Measurements from ENCODE around the gene SSMEM1.
"Not testable (repeated sequence)": the region's sequence is repeated elsewhere in the genome, so short reads cannot be mapped to it uniquely, and the experiment has no call there.

Gene SSMEM1, protein sequence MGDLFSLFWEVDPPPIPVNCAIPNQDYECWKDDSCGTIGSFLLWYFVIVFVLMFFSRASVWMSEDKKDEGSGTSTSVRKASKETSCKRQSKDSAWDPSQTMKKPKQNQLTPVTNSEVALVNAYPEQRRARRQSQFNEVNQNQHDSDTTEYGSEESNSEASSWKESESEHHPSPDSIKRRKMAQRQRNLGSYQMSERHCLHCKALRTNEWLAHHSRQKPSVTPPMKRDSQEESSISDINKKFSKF

GRCh38 chr7:130207642-130208041 is at the start of gene SSMEM1:
Gene SSMEM1 (plus strand): TSS chr7:130207860. CDS start chr7:130207911, 51 bp downstream.
- DNase-seq (ENCODE audit: low read depth) = peak; percentile 83

GRCh38 chr7:130160023-130160422 is 47.6 kb upstream of the SSMEM1 start:
- no peak for DNase-seq (ENCODE audit: low read depth)

DNA sequence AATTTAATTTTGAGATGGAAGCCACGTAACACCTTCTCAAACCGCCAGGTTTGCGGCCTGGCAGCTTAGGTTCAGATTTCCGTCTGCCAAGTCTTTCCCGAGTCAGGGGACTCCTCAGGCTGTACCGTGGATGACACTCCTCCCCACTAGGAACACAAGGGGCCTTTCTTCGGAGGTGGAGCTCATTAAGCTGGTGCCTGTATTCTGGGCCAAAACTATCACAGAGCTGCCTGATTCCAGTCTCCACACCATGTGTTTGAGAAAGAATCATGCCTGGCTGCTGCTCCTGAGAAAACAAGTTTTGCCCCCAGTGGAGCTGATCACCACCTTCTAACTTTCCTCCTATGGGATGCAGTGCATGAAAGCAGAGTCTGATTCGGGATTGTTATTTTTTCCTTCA is 47.2 kb upstream of the SSMEM1 start:
- no peak for DNase-seq (ENCODE audit: low read depth)

GRCh38 chr7:130162196-130162595 is 45.5 kb upstream of the SSMEM1 start:
- no peak for DNase-seq (ENCODE audit: low read depth)

DNA sequence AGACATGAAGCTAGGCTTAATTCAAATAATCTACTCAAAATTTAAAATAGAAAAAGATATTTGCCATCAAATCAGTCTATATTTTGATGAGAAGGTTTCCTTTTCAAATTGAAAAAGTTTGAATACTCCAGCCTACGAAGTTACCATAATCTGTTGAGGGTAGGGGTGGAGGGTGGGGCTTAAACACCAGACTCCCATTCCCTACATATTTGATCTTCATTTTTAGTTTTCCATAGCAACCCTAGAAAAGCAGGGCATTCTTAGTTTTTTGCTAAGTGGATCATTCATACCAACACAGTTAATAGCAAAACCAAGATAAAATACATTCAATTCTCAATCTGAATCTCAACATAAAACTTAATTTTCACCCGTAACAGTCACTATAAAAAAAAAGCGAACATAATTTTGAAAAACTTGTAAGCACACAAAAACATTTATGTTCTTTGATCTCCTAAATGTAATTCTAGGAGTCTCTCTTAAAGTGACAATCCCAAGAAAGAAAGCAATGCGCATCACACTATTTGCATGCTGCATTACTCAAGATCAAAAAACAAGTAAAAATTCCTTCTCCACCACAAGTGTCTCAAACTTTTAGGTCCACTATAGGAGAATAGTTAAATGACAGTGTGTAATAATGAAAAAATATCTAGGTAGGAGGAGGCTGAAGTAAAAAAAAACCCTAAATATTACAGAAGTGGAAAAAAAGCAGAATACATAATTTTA is 33.3 kb upstream of the SSMEM1 start:
- DNase-seq (ENCODE audit: low read depth) = no peak

- no peak for DNase-seq (ENCODE audit: low read depth)
Observed at GRCh38 chr7:130178251-130178650, 29.4 kb upstream of the SSMEM1 start.

DNA sequence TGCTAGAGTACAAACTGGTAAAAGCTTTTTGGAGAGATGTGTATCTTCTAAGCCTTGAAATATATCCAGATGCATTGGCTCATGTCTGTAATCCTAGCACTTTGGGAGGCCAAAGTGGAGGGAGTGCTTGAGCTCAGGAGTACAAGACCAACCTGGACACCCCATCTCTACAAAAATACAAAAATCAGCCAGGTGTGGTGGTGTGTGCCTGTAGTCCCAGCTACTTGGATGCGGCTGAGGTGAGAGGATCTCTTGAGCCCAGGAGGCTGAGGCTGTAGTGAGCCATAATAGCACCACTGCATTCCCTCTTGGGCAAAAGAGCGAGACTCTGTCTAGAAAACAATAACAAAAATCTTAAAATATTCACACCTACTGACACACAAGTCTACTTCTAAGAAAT is 28.0 kb upstream of the SSMEM1 start:
- no peak for DNase-seq (ENCODE audit: low read depth)

GRCh38 chr7:130180571-130181262 is 26.9 kb upstream of the SSMEM1 start:
- no peak for DNase-seq (ENCODE audit: low read depth)

- DNase-seq (ENCODE audit: low read depth) = no peak
Observed at GRCh38 chr7:130181263-130181605, 26.4 kb upstream of the SSMEM1 start.

- no peak for DNase-seq (ENCODE audit: low read depth)
Observed at GRCh38 chr7:130182990-130183389, 24.7 kb upstream of the SSMEM1 start.

DNA sequence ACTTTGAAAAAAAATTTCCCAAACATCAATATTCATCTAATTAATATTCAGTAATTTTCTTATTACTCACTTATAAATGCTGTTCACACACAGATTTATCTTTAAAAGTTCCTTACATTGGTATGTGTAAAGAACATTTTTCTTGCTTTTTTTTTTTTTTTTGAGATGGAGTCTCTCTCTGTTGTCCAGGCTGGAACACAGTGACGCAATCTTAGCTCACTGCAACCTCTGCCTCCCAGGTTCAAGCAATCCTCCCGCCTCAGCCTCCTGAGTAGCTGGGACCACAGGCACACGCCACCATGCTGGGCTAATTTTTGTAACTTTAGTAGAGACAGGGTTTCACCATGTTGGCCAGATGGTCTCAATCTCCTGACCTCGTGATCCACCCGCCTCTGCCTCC is 23.3 kb upstream of the SSMEM1 start:
- not testable (repeated sequence) for DNase-seq (ENCODE audit: low read depth)

DNA sequence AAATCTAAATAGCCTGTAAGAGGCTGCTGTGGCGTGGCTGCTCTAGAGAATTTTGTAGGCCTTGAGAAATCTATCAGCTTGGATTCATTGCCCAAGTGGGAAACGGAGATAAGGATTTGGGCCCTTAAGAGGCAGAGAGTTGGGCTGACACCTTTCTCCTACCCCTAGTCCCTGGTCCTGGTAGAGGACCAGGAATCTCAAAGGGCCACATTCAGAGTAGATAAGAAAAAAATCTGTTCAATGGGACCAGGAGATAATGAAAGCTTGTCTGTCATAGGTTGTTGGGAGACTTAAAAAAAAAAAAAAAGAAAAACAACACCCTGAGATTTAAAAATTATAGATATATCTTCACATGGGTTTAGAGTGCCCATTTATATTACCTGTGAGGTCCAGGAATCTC is 20.3 kb upstream of the SSMEM1 start:
- no peak for DNase-seq (ENCODE audit: low read depth)

GRCh38 chr7:130189343-130189742 is 18.3 kb upstream of the SSMEM1 start:
- DNase-seq (ENCODE audit: low read depth) = no peak

- DNase-seq (ENCODE audit: low read depth) = no peak
Observed at GRCh38 chr7:130191791-130192190, 15.9 kb upstream of the SSMEM1 start.

- DNase-seq (ENCODE audit: low read depth) = no peak
Observed at GRCh38 chr7:130195396-130195795, 12.3 kb upstream of the SSMEM1 start.

DNA sequence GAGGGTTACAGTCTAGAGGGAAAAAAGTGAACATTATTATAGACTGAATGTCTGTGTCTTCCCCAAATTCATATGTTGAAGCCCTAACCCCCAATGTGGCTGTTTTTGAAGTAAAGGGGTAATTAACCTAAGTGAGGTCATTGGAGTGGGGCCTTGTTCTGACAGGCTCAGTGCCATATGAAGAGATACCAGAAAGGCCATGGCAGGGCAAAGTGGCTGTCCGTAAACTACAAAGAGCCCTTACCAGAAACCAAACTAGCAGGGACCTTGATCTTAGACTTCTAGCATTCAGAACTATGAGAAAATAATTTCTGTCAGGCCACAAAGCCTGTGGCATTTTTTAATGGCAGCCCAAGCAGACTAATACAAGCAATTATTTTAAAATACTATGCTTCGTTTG is 11.2 kb upstream of the SSMEM1 start:
- DNase-seq (ENCODE audit: low read depth) = no peak

- no peak for DNase-seq (ENCODE audit: low read depth)
Observed at GRCh38 chr7:130197094-130197493, 10.6 kb upstream of the SSMEM1 start.

DNA sequence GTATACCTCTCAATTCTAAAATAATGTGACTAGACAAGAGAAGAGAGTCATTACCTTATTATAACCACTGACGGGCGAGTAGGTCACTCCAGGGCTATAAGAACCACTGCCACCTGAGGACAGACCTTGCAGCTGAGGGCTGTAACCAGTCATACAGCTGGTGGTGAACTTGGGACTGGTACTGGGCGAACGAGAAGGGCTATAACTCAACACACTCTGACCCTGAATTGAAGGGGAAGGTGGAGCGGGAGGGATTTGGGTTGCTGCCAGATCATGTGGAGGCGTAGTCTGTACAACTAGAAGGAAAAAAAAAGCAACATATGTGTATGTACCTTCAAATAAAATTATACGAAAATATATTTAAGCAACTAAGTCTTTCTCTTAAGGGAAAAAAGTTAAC is 5.9 kb upstream of the SSMEM1 start:
- no peak for DNase-seq (ENCODE audit: low read depth)

- DNase-seq (ENCODE audit: low read depth) = peak; percentile 95
Observed at GRCh38 chr7:130205084-130205947, 2.3 kb upstream of the SSMEM1 start, which contains the start of gene TMEM209. Gene TMEM209 (minus strand): TSS chr7:130205406. CDS start chr7:130205375, 31 bp downstream.

DNA sequence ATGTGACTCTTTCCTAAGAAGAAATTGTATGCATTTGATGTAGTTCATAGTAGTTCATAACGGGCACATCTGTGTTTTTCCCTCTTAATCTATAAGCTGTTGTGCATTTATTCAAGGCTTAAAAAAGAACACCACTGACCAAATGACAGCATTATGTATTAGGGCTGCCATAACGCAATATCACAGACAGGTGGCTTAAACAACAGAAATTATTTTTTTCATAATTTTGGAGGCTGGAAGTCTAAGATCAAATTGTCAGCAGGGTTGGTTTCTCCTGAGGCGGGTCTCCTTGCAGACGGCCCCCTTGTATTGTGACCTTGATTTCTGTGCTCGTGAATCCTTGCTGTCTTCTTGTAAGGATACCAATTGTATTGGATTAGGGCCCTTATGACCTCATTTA is 627 bp upstream of the SSMEM1 start:
- DNase-seq (ENCODE audit: low read depth) = no peak

DNA sequence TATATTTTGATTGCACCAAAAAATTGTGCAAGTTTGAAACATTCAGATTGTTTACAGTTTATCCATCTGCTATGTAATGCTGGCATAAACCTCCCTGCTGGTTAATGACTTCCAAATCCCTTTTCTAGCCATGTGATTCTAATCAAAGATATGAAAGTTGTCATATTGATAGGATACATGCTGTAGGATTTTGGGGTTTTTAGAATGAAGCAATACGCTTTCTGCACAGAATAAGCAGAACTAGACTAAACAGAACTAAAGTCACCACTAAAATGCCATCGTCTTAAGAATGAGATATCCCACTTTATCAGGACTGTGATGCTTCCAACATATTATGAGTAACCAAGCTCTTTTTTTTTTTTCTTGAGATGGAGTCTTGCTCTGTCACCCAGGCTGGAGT is 856 bp downstream of the SSMEM1 start:
- DNase-seq (ENCODE audit: low read depth) = no peak

Data from stromal cell of bone marrow (primary cell).